ENCODE data around the gene GRK5.

- no peak for TF ChIP-seq GATA2 (IDR thresholded peaks at IDR 0.05; ENCODE audit: low read depth, low read length)
- TF ChIP-seq GATA3 (IDR thresholded peaks at IDR 0.05; ENCODE audit: low read depth, low read length), result peak; percentile 43; the same call in 1 of the 2 replicates
Measured at GRCh38 chr10:119210633-119211032, 3.3 kb downstream of the GRK5 start.

All from SH-SY5Y (cell line).